ENCODE data around the gene DIS3L2. TPM values are rescaled to one million over a fixed set of nuclear protein-coding genes. Genes with fewer than 3 reads are reported as not detected.

The DIS3L2 gene
- total RNA-seq, 2 donors from 2014 or later = 19.6 to 22.1 TPM

DNA sequence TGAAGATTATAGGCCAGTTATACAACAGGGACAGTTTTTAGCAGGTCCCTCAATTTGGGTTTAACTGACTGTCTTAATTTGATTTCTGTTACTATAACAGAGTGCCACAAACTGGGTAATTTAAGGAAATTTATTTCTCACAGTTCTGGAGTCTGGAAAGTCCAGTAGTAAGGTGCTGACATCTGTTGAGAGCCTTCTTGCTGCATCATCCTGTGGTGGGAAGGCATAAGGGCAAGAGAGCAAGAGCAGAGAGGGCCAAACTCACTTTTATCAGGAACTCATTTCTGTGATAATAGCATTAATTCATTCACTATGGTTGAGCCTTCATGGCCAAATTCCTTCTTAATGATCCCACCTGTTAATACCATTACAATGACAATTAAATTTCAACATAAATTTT is 36.5 kb downstream of the DIS3L2 start:
- H3K27ac ChIP-seq = no peak overlapping the region
- no peak for DNase-seq (ENCODE audit: low spot score)
- H3K4me1 ChIP-seq = no peaks in the 10 kb centered on the region
- H3K9me3 ChIP-seq = no peaks in the 10 kb centered on the region
- no peaks in the 10 kb centered on the region for H3K36me3 ChIP-seq
- no peaks in the 10 kb centered on the region for H3K27me3 ChIP-seq
- TF ChIP-seq, protein P1, sequence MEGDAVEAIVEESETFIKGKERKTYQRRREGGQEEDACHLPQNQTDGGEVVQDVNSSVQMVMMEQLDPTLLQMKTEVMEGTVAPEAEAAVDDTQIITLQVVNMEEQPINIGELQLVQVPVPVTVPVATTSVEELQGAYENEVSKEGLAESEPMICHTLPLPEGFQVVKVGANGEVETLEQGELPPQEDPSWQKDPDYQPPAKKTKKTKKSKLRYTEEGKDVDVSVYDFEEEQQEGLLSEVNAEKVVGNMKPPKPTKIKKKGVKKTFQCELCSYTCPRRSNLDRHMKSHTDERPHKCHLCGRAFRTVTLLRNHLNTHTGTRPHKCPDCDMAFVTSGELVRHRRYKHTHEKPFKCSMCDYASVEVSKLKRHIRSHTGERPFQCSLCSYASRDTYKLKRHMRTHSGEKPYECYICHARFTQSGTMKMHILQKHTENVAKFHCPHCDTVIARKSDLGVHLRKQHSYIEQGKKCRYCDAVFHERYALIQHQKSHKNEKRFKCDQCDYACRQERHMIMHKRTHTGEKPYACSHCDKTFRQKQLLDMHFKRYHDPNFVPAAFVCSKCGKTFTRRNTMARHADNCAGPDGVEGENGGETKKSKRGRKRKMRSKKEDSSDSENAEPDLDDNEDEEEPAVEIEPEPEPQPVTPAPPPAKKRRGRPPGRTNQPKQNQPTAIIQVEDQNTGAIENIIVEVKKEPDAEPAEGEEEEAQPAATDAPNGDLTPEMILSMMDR (IDR thresholded peaks at IDR 0.05) = no peak
- H3K4me3 ChIP-seq = no peak overlapping the region

DNA sequence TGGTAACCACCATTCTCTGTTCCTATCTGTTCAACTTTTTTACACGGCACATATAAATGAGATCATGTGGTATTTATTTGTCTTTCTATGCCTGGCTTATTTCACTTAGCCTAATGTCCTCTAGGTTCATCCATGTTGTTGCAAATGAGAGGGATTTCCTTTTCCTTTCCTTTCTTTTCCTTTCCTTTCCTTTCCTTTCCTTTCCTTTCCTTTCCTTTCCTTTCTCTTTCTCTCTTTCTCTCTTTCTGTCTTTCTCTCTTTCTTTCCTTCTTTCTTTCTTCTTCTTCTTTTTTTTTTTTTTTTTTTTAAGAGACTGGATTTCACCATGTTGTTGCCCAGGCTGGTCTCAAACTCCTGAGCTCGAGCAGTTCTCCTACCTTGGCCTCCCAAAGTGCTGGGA is 38.9 kb downstream of the DIS3L2 start:
- DNase-seq (ENCODE audit: low spot score) = no peak
- Histone ChIP-seq H3K36me3 (no peaks in the 10 kb centered on the region), H3K4me3 (no peak overlapping the region), H3K27me3 (no peaks in the 10 kb centered on the region), H3K27ac (no peak overlapping the region), H3K4me1 (no peaks in the 10 kb centered on the region), H3K9me3 (no peaks in the 10 kb centered on the region)
- TF ChIP-seq, protein P1 (IDR thresholded peaks at IDR 0.05) = no peak

- Histone ChIP-seq H3K36me3 (no peaks in the 10 kb centered on the region), H3K4me3 (no peak overlapping the region), H3K4me1 (no peaks in the 10 kb centered on the region), H3K27me3 (no peaks in the 10 kb centered on the region), H3K9me3 (no peaks in the 10 kb centered on the region), H3K27ac (no peak overlapping the region)
- TF ChIP-seq, protein P1 (IDR thresholded peaks at IDR 0.05) = no peak
- DNase-seq (ENCODE audit: low spot score) = no peak
Observed at GRCh38 chr2:232001073-232001472, 39.6 kb downstream of the DIS3L2 start.

DNA sequence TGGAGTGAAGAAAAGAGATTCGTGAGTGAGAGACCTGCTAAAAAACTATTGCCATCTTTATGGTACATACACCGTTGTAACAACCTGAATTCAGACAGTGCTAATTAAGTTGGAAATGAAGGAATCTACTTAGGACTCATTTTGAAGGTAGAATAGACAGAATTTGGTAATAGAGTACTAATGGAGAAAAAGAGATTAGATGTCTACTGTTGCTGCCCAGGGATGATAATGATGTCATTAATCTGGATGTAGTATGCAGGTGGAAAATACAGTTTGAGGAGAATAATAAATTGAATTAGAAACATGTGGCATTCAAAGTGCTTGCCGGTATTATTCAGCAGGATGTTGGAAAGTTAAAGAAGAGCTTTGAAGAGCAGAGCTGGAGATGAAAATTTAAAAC is 44.7 kb downstream of the DIS3L2 start:
- no peaks in the 10 kb centered on the region for H3K4me1 ChIP-seq
- no peak overlapping the region for H3K4me3 ChIP-seq
- H3K9me3 ChIP-seq = no peaks in the 10 kb centered on the region
- no peaks in the 10 kb centered on the region for H3K27me3 ChIP-seq
- no peak overlapping the region for H3K27ac ChIP-seq
- no peaks in the 10 kb centered on the region for H3K36me3 ChIP-seq
- TF ChIP-seq, protein P1 (IDR thresholded peaks at IDR 0.05) = no peak
- DNase-seq (ENCODE audit: low spot score) = no peak

DNA sequence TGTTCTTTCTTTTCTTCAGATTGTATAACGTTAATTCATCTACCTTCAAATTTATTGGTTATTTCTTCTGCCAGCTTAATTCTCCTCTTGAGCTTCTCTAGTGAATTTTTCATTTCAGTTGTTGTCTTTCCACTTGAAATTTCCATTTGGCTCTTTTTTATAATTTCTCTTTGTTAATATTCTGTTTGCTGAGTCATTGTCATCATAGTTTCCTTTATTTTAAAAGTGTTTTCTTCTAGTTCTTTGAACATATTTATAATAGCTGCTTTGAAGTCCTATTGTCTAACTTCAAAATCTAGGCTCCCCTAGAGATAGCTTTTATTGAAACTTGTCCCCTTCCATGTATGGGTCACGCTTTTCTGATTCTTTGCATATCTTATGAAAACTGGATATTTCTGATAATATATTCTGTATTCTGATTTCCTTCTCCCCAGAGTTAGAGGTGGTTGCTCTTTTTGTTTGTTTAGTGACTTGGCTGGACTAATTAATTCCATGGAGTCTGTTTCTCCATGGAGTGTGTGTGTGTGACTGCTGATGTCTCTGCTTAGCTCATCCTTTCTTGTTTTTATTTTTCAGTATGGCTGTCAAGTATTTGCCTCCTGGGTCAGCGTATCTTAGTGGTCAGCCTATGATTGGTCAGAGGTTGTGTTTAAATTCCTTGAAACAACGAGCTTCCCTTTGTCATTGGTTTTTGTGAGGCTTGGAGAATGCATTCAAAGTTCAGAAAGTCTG is 47.6 kb downstream of the DIS3L2 start:
- no peak overlapping the region for H3K27ac ChIP-seq
- no peaks in the 10 kb centered on the region for H3K9me3 ChIP-seq
- H3K36me3 ChIP-seq = no peaks in the 10 kb centered on the region
- H3K4me3 ChIP-seq = no peak overlapping the region
- DNase-seq (ENCODE audit: low spot score) = no peak
- H3K27me3 ChIP-seq = no peaks in the 10 kb centered on the region
- H3K4me1 ChIP-seq = peaks cover 0 to 3% of the 10 kb centered on the region in 2 donors
- TF ChIP-seq, protein P1 (IDR thresholded peaks at IDR 0.05) = no peak
